Hindlimb muscle (tissue), 1 donor: Measurements from ENCODE around the gene F8. TPM values are rescaled to one million over a fixed set of nuclear protein-coding genes. Genes with fewer than 3 reads are reported as not detected.

ENCODE experiments used
- DNase-seq: peaks from one replicate; pipeline ENCODE4 v3.0.0-alpha.2; 2013
- polyA plus RNA-seq: library from polyadenylated mRNA; unstranded; fragments of 120-200 nt; gene quantifications from one replicate; pipeline ENCODE4 v1.2.1, GENCODE V29; 2013; ENCODE audit not compliant: insufficient read length

Gene F8
- polyA plus RNA-seq: 5.4 TPM

GRCh38 chrX:155022585-155022984 lies at the start of gene F8:
Gene F8, minus strand, starts transcription at chrX:155022723. Its CDS starts 171 bp downstream, at chrX:155022552.
- DNase-seq: no peak

- no peak for DNase-seq
Measured at GRCh38 chrX:155071694-155072280, 49.3 kb upstream of the F8 start.

- peak; percentile 81 for DNase-seq
Measured at GRCh38 chrX:155070975-155071693, 48.6 kb upstream of the F8 start, which contains the start of the genes BRCC3, CMC4 and MTCP1. Gene BRCC3, plus strand, starts transcription at chrX:155071508. Its CDS starts 20 bp downstream, at chrX:155071528. Gene CMC4, minus strand, starts transcription at chrX:155071136. Its CDS starts 7,113 bp downstream, at chrX:155064023. Gene MTCP1, minus strand, starts transcription at chrX:155071136. Its CDS starts 5,126 bp downstream, at chrX:155066010.

DNA sequence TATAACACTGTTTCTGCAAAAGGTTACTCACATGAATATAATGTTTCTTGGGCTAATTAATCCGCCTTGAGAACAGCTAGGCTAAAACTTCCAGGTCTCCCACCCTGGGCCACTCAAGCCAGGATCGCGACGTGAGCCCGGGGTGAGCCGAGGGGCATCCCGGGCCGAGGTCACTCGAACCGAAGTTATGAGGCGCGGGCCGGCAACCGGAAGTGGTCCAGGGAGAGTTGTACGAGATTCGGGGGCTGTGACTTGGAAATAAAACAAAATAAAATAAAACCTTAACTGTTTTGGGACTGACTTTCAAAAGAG lies 48.1 kb upstream of the F8 start:
- no peak for DNase-seq

DNA sequence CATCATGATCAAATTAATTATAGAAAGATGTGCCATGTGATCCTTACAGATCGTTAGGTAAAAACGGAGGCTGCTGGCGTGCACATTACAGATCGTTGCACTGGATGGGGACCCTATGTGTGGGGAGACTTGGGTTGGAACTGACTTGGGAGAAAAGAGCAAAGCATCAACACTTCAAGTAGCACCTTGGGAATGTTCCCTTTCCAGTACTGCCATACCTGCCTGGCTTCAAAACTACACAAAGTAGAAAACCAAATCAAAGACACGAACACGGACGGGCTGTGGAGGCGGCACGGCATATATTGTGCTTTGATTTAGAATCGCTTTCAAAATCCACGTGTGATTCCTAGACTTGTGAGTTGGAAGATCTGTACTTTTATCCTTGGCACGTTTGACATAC lies 47.5 kb upstream of the F8 start:
- no peak for DNase-seq

DNA sequence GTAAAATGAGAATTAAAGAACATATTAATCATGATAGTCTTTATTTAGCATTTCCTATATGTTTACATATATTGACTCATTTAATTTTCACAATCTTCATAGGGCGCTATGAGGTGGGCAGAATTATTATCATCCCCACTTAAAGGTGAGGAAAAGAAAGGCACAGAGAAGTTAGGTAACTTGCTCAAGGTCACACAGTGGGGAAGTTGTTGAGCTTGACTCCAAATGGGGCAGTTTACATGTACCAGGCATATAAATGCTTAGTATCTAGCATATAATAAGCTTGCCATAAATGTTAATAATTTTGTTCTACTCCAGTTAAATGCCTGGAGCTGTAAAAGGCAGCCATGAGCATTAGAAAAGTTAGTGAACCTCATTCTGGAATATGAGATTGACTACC lies 46.9 kb upstream of the F8 start:
- no peak for DNase-seq

GRCh38 chrX:155068165-155068564 lies 45.6 kb upstream of the F8 start:
- DNase-seq: no peak

DNA sequence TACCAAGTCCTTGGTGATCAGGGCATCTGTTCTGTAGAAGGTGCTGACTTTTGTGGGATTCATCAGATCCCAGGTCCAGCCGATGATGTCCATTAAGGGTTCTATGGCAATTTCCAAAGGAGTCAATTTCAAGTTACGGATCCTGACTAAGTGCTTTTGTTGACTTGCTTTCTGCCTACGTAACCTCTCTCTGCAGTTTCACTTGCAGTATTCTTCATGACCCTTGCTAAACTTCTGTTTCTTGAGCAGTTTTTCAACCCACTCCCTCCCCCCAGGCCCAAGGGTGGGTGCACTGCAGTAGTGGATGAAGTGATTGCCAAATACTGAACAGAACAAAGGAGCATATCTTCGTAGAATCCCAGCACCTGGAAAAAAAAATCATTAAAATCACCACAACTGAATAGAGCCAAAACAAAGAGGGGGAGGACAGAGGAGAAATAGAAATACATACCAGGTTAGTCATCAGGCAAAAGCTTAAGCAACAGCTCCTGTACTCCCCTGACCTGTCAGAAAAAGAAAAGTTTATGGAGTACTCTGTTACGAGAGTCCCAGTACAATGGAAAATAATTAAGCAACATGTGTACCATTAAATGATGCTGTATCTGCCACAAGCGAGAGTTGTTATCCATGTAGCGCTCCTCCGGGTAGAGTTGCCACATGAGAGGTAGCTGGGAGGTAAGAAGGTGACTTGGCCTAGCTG lies 42.7 kb upstream of the F8 start:
- DNase-seq: no peak

GRCh38 chrX:155061760-155062159 lies 39.2 kb upstream of the F8 start:
- no peak for DNase-seq

DNA sequence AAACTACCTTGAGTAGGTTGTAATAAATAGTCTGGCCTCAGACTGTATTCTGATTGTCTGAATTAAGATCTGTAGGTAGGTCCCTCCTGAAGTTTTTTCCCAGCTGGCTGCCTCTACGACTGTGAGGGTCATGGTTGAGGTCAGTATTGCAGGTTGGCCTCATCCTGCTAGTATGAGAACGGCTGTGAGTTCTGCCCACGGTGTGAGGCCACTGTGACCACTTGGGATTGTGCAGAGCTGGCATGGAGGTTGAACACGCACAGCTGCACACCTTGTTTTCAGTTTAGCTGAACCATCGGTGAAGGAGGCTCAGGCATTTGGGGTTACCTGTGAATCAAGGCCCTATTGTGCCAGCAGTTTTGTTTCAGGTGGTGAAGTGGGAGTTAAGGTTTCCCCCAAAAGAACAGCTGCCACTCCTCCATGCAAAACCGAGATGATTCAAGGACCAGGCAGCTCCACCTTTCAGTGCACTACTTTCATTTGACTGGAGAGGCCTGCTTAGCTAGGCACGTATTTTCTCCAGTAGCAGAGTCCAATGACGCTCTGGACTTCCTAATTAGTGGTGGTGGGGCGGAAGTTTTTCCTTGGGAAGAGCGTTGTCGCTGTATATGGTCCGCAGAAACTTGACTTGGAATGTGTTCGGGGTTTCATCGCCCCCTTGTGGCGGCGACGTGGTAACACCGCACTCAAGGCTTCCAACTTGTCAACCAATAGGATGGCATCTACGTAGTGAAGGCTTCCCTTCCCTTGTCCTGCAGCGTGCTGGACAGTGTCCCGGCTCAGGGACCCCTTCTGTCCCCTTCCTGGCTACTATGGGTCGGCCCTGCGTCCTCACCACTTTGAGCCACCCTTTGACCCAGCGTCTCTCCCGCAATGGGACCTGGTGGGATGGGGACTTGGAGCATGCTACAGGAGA lies 34.6 kb upstream of the F8 start:
- peak; percentile 73 for DNase-seq

GRCh38 chrX:155056471-155056870 lies 33.9 kb upstream of the F8 start:
- DNase-seq: no peak

DNA sequence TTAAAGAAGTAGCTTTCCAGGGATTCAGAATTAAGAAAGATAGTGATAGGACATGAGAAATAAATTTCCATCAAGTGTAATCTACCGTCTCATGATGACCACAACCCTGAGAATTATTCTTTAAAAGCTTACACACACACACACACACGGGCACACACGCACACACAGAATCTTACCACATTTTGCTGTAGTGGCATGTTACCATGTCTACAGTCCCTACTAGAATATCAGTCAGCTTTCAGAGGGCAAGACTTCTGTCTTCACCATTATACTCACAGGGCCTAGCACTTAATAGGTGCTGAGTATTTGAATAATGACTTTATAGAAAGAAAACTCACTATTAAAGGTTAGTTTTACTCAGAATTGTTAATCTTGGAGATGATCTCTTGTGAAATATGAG lies 33.0 kb upstream of the F8 start:
- DNase-seq: no peak

DNA sequence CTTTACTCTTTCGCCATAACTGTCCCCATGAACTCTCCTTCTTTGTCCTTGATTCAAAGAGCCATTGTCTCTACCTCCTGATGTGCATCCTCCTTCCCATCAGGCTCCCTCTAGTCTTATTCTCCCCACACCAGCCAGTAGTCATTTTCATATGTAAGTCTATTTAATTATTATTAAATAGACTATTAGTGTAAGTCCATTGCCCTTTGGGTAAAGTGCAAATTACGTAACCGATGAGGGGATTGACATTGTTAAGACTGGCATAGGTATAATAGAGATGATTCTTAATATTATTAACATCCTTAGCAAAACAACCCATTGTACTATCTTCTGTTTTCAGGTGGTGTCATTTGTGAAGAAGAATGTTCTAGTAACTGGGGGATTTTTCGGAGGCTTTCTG lies 31.7 kb upstream of the F8 start:
- no peak for DNase-seq

- DNase-seq: no peak
Measured at GRCh38 chrX:155053656-155054055, 31.1 kb upstream of the F8 start.

DNA sequence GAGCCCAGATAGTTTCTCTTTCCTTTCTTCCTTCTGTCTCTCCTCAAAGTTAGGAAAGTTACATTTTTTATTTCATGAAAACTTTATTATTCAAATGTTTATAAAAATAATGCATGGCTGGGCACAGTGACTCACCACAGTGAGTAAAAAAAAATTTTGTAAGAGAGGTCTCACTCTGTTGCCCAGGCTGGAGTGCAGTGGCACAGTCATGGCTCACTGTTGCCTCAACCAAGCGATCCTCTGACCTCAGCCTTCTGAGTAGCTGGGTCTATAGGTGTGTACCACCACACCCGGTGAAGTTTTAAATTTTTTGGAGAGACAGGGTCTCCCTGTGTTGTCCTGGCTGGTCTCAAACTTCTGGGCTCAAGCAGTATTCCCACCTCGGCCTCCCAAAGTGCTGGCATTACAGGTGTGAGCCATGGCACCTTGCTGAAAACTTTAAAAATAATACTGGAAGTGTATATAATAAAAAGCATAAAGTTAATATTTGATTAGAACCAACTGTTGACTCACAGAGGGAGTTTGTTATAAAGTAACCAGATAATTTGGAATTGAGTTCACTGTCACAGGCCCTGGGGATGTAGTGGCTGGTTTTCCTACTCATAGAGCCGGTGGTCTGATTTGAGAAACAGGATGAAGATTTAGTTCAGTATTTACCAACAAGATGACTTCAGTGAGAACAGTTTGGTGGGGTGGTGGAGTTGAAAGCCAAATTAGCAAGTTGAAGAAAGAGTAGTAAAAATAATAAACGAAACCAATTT lies 30.4 kb upstream of the F8 start:
- no peak for DNase-seq

DNA sequence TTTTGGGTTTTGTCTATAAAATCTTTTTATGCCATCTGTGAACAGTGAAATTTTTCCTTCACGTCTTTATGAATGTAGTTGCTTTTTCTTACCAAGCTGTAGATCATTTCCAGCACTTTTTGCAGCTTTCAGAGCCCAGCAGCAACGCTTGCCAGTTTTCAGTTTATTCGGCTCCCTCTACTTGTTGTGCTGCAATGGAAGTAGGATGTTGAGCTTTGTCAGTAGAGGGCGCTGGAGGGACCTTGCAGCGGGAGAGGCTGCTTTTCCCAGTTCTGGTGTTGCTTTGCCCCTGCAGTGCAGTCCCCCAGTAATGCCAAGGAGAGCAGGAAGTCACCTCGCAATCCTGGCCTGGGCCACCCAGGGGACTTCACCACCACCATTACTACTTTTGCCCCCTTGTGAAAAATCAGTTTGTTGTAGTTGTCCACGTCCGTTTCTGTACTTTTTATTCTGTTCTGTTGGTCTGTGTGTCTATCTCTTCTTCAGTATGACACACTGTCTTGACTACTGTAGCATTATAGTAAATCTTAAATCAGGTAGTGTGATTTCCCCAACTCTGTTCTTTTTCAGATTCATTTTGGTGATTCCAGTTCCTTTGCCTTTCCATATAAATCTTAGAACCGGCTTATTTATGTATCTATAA lies 26.6 kb upstream of the F8 start:
- peak; percentile 20 for DNase-seq

- no peak for DNase-seq
Measured at GRCh38 chrX:155046811-155047528, 24.4 kb upstream of the F8 start.

- no peak for DNase-seq
Measured at GRCh38 chrX:155046129-155046810, 23.7 kb upstream of the F8 start.

GRCh38 chrX:155035688-155036087 lies 13.2 kb upstream of the F8 start:
- no peak for DNase-seq

- DNase-seq: no peak
Measured at GRCh38 chrX:155031657-155032056, 9.1 kb upstream of the F8 start.
